Germinal center (tissue), 1 donor: ENCODE results near the gene LRTM1.

Source experiments
- DNase-seq: peaks from one replicate; pipeline ENCODE4 v3.0.0; 2012; ENCODE audit warnings: mixed read lengths, low spot score

Gene LRTM1

DNA sequence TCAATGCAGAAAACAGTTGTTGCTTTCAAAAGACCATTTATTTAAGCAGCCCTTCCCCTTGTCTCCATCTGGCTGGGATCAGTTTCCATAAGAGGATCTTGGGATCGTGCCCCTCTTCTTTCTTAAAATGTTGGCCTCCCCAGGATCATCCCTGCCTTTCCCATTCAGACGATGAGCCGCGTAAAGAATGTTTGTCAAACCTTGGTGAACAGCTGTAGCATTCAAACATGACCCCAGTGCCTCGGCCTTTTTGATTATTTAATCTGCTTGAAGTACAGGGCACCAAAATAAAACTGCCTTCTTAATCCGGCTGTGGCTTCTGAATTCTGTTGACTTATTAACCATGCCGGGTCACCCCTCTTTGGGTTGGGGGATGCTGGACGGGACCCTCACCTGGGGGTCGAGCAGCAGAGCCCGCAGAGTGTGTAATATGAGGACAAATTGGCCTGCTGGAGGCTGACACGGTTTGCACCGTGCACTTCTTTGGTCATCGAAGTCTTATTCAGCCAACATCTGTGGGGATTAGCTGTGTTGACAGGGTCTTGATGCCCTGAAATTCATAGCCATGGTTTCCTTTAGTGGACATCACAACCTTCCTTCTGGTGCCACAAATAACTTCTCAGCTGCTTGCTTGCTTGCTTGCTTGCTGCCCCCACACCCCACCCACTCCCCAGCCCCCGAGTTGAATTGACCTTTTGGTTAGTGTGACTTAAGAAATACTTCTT is at the start of gene LRTM1:
LRTM1 (minus strand) TSS at position 14 of the 725 bp plus-strand sequence. CDS start 148 bp downstream, outside the sequence.
- DNase-seq = no peak

DNA sequence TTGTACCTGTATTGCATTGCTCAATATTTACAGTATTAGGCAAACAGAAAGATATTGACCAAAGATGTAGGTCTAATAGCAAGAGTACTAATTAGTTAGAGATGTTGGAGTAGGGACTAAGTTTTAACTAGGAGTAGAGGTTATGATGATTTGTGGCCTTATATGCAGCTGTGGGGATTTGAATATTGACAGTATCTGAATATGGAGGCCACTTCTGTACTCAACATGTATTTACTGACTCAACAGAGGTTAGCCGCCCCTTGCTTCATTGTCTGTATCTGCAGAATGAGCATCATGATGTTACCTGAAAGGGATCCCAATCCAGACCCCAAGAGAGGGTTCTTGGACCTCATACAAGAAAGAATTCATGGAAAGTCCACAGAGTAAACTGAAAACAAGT is 49.6 kb upstream of the LRTM1 start:
- DNase-seq = no peak

DNA sequence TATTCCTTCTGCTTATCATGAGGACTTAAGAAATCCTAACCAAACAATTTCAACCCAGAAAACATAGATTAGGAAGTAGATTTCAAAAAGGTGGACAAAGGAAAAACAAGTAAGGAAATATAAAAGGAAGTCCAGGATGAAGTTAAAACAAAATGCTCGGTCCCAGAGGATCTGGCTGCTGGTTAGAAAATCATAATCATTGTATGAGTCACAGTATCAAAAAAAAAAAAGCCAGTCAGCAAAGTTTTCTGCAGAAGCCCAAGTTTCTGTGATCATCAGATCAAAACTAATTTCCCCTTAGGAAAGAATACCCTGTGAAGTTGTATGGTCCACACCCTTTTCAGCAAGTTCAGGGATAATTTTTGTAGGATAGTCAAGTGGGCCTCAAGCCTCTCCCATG is 43.0 kb upstream of the LRTM1 start:
- DNase-seq = no peak

DNA sequence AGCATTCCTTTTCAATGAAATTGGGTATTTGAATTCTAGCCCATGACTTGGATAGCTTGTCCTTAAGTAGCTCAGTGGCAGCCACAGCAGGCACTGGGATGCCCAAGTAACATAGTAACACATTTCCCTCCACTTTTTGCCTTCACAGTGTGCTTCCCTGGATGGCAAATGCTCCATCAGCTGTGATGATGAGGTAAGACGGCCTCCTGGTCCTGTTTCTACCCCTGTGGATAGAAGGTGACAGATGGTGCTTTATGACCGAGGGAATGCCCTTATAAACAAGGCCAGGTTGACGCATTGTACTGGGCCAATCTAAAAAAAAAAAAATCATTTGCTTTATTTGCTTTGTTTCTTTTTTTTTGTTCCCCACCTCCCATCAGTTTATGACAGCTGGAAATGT is 41.8 kb upstream of the LRTM1 start:
- no peak for DNase-seq

DNA sequence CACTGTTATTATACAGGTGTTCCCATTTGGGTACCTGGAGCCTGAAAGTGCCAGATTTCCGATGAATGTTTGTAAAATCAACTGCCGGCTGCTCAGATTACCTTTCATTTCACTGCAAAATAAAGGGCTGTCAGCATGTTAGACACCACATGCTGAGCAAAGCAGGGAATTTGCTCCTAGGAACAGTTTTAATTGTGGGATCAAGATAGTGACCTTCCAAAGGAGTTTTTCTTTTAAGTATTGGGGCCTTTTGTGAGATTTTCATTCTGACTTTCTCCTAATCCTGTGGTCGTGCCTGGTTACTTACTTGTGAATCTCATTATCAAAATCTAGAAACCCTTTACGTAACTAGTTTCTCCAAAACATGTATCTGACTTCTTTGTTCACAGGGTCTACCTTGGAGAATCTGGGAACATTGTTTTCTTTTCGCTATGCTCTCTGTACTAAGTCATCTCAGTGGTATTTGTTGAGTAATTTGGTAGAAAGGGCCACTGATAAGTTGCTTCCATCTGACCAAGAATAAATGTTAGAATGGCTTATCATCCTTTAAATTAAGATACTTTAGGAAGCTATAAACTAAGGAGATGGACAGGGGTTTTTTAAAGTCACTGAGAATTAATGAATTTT is 40.8 kb upstream of the LRTM1 start:
- no peak for DNase-seq

DNA sequence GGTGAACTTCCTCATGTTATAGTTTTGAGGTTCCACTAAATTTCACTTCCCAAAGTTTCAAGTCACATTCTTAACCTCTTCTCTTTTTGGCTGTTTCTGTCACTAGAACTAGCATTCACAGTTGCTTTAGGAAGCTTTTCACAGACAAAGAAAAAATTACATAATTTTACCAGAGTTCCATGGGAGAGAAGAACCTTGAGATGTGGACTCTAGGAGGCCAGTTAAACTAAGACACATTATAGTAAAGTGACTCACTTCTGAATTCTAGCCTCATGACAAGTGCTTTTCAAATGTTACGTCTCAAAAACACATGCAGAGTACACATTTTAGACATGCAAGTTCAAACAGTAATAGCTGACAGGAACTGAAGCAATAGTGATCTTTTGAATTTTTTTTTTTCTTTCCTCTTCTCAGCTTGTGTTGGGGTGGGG is 39.9 kb upstream of the LRTM1 start:
- no peak for DNase-seq

DNA sequence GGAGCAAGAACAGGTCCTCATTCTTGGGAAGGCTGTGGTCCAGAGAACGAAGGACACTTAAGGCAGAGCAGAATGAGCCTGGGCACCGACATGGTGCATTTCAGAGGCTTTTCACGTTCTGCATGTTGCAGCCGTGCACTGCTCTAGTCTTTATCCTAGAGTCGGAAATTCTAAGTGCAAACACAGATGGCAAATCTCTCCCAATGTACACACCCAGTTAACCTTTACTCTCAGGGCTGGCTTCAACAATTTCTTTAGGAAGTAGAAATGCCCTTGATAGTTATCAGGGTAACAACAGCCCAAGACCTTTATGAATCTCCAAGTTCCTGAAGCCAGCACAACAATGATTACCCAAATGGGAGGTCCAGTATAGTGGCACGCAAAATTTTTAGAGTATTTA is 39.1 kb upstream of the LRTM1 start:
- DNase-seq = no peak

DNA sequence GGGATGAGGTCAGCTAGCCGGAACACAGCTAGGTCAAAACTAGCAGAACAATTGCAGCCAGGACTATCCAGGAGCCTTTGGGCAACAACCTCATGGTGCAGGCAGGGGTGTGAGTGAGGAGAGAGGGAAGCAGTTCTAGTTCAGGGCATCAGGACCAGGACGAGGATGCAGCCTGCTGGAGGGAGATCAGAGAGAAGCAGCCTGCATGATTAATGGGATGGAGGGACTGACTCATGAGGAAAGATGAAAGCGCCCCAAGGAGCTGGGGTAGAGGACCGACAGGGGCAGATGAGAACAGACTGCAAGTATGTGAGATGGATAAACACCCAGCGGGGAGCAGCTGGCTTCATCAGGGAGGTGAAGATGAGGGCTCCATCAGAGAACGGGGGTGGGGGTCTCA is 37.9 kb upstream of the LRTM1 start:
- DNase-seq = no peak

DNA sequence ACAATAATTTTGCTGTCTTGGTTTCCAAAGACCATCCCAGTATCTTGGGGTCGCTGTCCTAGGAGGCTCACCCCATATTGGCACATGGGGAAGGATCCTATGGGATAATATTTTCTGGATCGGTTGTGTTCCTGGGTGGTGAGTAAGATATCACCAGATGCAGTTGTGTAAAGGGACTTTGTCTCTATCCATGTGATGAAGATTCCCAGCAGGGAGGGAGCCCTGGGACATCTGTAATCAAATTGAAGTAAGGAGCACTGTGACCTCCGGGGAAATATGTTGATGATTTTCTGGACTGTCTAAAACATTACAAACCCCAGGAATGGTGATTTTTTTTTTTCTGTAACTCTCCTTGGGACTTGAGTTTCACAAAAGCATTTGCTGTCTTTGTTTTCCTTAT is 36.2 kb upstream of the LRTM1 start:
- no peak for DNase-seq

DNA sequence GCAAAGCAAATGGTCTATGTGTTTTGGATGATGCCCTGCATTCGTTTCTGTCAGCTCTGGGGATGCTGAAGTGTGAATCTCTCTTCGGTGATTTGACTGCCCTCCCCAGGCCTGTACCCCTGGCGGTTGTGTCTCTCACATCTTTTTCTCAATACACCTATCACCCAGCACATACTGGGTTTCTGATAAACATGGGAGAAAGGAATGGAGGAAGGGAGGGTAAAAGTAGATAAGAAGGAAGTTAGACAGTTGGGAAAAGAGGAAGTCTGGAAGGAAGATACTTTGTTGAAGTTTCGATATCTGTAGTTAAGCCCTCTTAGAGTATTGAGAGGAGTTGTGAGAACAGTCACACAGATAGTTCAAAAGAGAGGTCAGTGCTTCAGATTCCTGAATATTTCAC is 35.8 kb upstream of the LRTM1 start:
- DNase-seq = no peak

DNA sequence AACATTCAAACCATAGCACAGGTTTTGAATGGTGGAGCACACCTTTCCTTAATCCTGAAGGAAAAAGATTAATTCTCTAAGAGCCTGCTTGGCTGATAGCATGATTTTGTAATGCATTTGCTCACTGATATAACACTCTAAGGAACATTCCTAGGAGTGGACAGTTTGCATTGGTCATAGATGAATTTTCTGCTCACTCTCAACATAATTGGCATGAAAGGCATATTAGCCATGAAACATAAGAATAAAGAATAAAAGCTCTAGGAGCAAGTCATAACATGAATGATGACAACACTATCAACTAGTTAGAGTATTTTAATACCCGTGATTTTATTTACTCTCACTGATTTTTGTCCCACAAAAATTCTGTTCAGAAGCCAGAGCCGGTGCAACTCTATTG is 34.3 kb upstream of the LRTM1 start:
- no peak for DNase-seq

DNA sequence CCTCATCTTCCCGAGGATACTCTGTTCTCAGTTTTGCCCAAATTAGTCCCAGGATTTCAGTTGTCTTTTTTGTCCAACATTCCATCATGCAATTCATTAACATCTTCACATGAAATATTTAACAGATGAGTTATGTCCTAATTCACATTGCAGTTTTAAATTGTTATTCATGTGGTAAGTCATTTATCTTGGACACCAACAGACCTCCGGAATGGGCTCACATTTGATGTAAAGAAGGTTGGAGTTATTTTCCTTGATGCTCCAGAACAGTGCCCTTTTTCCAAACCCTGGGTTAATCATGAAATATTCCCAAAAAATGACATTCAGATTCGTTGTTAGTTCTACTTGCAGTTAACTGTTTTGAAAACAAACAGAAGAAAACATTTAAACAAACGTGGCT is 32.8 kb upstream of the LRTM1 start:
- no peak for DNase-seq

DNA sequence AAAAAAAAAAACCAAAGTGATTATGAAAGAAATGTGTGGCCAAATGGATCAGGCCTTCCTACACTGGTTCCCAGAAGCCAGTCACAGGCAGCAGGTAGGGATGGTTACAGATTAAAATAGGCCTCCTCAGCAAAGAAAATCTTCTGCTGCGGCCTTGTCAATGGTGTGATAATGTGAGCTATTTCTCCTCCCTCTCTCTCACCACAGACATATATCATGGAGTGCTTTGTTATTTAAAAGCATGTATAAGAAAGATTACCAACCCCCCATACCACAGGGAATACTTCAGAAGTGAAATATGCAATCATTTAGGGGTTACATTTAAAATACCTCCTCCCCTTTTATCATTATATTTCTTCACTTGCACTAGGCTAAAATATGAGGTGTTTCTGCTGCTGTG is 32.2 kb upstream of the LRTM1 start:
- DNase-seq = no peak

DNA sequence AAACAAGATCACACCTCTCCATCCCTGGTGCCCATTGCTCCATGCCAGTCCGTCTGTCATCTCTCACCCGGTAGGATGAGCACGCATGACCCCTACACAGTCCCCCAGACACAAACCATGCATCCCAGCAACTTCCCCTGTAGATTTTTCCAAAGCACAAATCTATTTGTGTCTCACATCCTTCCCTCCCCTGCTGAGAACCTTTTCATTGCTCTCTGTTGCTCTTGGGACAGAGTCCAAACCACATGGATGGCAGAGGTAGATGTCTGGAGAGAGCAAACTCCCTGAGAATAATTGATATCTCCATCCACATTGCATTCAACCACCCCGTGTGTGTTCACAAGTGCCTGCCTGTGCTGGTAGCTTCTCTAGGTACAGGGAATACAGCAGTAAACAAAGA is 29.9 kb upstream of the LRTM1 start:
- DNase-seq = no peak

DNA sequence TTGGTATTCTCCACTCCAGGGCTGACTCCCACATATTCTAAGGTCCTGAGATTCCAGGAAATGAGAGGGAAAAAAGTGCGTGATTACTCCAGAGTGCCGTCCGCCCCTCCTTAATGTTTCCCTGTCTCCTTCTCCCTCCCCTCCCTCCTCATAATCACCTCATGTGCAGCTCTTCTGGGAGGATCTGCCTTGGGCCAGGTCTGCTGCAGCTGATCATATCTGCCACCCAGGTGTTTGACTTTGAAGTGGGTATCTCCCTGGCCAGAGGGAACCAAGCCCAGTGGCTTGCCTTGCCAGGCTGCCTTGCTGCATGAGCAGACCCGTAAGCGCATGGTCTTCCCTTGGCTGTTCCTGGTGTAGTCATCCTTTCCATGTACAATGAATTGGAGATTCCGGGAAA is 28.1 kb upstream of the LRTM1 start:
- no peak for DNase-seq

DNA sequence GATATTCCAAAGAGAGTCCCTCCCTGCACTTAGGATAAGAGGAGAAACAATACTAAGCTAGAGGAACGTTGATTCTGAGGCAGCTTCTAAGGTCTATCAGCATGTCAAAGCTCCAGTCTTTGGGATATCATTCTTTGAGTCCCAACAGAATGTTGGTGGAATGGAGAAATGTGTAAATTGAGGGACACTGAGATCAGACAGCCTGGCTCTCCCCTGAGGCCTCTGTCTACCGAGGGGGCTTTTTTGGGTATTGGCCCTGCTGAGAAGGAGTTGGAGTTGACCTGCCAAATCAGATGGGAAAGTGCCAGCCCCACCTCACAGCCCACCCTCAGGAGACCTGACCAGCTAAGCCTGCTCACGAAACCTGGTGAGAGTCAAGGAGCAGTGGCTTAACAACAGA is 27.6 kb upstream of the LRTM1 start:
- DNase-seq = no peak

DNA sequence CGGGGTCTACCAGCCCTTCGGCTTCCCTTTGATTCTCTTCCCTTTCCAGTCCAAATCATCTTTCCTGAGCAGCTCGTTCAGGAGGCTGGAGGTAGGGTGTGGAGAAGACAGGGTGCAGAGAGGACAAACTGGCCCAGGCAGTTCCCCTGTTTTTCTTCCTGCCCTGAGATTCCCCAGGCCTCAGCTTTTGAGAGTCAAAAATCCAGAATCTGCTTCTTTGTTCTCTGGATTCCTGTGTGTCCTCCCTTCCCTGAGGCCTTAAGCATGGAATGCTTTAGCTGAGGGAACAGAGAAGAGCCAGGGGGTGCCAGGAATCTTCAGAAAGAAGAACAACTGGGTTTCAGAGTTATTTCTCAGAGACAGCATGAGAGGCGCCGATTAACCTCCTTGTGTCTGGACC is 26.7 kb upstream of the LRTM1 start:
- no peak for DNase-seq

DNA sequence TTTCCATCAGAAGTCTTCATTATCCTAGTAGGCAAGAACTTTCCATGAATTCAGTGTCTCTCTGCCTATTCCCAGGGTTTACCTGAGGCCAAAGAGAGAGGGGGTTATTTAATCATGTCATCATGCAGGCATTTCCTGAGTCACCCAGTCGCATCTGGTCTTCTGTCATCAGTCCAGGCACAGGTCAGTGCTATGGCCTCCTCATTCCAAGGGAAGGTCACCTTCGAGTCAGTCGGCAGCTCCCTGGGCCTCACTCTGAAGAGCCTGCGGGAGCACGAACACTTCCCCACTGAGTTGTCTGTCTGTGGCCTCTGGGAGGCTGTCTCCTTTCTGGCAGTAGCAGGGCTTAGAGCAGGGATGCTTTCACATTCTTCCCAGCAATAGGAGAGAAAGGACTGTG is 26.2 kb upstream of the LRTM1 start:
- no peak for DNase-seq

DNA sequence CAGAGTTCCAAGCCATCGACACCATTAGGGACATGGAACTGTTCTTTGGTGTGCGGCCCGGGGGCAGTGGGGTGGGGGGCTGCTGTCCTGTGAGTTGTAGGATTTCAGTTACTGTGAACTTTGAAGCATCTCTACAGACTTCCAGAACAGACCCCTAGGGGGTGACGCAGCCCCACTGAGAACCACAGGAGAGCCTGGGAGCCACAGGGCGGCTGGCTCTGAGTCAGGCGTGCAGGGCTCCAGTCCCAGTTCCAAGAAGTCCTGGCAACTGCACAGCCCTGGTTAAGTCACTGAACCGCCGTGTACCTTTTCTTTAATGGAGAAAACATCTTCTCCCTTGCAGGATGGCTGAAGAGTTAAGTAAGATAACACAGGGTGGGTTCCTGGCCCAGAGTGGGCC is 23.5 kb upstream of the LRTM1 start:
- DNase-seq = no peak

DNA sequence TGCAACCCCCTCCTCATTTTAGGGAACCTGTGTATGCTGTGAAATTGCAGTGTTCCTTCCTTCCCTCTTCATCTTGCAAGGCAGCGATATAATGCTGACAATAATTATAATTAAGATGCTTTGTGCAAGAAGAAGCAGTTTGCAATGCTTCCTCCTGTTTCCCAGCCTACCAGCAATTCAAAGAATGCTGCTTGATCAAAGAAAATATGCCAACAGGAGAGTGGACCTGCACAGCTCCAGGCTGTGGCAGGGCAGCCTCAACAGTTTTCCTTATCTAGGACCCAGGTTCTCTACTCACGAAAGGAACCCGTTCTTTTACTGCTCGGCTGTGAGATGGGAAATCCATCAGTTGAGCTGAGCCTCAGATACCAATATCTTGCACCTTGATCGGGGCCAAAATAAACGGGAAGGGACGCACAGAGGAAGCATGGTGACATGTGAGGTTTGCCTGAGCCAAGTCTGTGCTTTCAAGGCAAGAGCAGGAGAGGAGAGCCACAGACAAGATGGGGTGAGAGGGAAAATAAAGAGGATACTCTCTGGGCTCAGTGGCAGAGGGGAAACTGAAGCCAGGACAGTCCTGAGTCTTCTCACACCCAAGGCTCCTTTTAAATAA is 22.6 kb upstream of the LRTM1 start:
- no peak for DNase-seq

DNA sequence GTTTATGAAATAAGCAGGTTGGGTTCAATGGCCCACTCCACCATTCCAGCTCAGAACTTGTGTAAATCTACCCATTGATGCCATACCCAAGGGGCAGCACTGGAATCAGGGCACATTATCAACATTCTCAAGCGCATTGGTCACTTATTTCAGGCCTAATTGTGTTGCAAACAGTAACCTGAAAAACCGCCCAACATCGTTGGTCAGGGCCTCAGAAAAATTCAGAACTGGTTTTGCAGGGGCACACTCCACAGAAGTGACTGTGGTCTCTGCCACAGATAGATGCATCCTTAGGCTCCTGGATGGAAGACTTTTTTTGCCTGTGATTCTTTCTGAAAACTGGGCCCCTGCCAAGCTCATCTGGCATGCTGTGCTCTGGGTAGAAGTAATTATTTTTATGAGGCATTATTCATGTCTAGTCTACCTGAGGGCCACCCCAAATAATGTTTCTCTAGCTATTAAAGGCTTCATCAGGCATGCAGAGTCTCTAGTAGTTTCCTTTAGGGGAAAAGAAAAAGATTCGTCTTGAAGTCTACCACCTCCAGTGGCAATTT is 21.7 kb upstream of the LRTM1 start:
- no peak for DNase-seq

DNA sequence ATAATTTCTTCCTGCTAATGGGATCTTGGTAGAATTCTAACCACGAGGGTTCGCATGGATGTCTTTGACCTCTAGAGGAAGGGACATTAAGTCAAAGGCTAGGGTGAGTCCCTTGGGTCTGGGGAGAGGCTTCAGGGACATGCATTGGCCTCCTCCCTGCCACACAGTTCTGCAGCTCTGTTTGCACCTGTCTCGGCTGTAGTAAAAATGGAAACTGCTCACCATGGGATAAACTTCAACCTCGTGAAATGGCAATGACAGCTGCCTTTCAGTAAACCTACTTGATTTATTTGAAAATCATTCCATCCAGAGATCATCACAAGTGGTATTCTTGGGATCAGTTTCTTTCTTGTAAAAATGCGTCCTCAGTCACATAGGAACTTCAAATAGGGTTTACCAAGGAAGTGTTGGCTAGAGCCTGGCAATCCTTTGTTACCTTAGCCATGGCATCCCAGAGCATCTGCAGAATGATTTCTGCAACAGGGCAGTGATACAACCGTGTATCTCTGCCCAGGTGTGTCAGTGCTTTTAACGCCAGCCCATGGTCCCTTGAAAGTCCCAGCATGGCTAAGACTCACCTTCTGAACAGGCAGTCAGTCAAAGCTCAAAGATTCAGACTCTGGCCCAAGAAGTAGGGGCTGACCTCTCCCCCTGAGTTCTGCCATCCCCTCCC is 14.0 kb upstream of the LRTM1 start:
- no peak for DNase-seq

DNA sequence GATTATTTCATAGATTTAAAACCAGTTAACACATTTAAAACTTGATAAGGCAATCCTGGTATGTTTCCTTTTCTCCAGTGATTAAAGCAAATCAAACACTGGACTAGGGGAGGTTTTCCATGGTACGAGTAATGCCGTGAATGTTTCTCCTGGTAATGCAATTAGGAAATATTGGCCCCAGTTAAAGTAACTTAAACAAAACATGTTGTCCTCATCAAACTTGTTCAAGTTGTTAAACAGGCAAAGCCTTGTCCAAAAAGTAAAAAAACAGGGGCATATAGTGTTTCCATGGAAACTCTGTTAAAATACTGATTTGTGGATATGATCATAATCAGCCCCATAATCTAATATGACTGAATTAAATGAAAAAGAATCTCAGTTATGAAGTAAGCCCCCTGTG is 13.1 kb upstream of the LRTM1 start:
- DNase-seq = no peak
